HG03039 (cell line): ENCODE results near the gene TBC1D10A.

Source experiments
- ATAC-seq: cut with Tn5 transposase; IDR thresholded peaks from one replicate; pipeline ENCODE4 v1.9.1; 2021; ENCODE audit warnings: mild to moderate bottlenecking, moderate library complexity; ENCODE audit not compliant: unreplicated experiment

The TBC1D10A gene

DNA sequence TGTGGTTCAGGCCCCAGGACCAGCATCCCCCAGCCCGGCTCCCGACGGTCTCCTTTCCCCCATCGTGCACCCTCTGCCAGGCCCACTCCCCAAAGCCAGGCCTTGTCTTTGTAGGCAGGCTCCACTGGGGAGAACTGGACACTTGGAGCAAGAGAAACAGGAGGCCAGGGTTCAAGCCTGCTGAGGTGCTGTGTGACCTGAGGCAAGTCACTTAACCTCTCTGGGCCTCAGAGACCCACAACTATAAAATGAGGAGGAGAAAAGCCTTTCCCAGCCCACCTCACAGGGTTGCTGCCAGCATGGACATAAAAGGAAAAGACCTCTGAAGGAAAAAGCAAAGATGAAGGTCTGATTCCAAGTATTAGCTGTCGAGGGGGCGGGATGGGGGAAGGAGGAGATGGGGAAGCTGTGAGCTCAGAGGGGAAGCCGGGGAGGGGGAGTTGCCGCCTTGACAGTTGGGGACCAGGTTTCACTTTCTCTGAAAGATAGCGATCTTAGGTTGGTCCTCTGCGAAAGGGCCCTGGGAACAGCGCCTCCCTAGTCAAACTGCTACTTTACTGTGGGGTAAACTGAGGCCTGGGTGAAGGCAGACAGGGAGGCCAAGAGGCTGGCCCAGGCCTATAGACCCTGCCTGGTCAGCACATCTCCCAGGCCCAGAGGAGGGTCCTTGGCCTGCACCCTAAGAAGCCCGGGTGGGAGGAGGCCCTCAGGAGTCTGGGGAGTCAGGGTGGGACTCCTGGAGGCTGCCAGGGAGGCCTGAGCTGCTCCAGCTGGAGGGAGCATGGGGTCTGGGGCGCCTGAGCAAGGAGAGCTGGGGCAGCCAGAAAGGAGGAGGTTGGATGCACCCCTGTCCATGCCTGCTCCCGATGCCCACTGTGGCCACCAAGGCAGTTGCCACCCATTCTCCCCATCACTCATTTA, 59.1 kb downstream of the TBC1D10A start:
- no peak for ATAC-seq

- no peak for ATAC-seq
Observed at GRCh38 chr22:30266445-30267381, 60.0 kb downstream of the TBC1D10A start, which contains the start of gene OSM. Gene OSM (minus strand): TSS chr22:30266851. CDS start chr22:30266799, 52 bp downstream.

- ATAC-seq, result peak; percentile 48
Observed at GRCh38 chr22:30265823-30266444, 60.8 kb downstream of the TBC1D10A start.

GRCh38 chr22:30265131-30265720, 61.5 kb downstream of the TBC1D10A start:
- no peak for ATAC-seq

GRCh38 chr22:30263883-30264282, 62.9 kb downstream of the TBC1D10A start:
- no peak for ATAC-seq

- ATAC-seq, result no peak
Observed at GRCh38 chr22:30262917-30263741, 63.6 kb downstream of the TBC1D10A start.

DNA sequence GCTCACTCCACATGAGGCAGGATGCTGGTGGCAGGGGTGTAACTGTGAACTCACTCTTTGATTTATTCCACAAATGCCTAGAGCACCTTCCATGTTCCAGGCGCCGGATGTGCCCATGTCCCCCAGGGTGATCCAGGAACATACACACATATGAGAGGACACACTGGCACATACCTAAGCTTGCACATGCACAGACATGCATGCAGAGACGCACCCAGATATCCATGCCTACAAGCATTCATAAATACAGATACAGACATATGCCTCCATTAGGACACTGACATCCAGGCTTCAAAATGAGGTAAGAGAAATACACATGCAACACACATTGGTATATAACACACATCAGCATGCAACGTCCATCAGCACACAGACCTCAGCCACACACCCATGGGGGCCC, 64.6 kb downstream of the TBC1D10A start:
- ATAC-seq, result no peak

DNA sequence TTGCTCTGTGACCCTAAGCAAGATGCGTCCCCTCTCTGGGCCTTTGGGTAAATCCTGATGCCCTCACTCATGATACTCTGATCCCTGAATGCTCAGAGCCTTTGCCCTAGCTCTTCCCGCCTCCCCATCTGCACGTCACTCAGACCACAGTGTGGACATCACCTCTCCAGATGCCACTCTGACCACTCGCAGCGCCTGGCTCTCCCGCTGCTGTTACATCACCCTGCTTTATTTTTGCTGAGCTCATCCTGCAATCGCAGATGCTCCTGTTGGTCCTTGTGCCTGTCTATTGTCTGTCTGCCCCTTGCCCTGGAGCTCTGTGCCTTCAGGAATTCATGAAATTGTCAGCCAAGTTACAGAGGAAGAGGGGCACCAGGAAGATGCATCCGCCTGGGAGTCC, 65.6 kb downstream of the TBC1D10A start:
- ATAC-seq, result no peak

- ATAC-seq, result no peak
Observed at GRCh38 chr22:30260682-30261081, 66.1 kb downstream of the TBC1D10A start.

- ATAC-seq, result no peak
Observed at GRCh38 chr22:30260276-30260675, 66.5 kb downstream of the TBC1D10A start.

DNA sequence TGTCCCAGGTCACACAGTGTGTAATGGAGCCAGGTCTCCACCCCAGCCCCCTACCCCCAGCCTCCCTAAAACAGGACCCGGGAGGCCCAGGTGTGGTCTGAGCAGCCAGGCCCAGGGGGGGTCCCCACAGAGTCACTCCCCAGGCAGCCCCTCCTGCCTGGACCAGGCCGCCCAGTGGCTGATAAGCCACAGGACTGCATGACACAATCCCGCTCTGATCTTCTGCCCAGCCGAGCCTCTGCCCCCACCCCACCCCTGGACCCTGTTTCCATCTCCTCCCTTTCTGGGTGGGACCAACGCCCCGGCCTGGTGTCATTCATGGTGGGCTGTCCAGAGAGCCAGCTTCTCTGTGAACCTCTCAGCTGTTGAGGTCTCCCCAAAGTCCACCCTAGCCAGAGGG, 72.4 kb downstream of the TBC1D10A start:
- no peak for ATAC-seq

- ATAC-seq, result no peak
Observed at GRCh38 chr22:30253205-30253852, 73.4 kb downstream of the TBC1D10A start.

- no peak for ATAC-seq
Observed at GRCh38 chr22:30252411-30253204, 74.1 kb downstream of the TBC1D10A start.

DNA sequence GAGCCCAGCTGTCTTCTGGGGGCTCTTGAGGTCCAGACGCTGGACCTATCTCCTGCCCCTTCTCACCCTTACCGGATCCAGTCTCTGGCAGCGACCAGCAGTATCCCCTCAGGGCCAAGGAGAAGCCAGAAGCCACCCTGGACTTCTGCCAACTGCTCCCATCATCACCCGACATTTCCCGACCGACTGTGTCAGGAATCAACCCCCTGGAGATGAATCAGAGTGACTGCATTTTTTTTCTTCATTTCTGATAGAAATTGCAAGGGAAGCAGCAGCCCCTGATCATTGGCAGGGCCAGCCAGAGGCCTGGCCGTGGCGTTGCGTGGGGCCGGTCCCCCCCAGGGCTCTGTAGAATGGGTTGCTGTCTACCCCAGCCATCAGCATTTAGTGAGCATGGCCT, 75.0 kb downstream of the TBC1D10A start:
- no peak for ATAC-seq

- ATAC-seq, result no peak
Observed at GRCh38 chr22:30250661-30251267, 76.0 kb downstream of the TBC1D10A start.

DNA sequence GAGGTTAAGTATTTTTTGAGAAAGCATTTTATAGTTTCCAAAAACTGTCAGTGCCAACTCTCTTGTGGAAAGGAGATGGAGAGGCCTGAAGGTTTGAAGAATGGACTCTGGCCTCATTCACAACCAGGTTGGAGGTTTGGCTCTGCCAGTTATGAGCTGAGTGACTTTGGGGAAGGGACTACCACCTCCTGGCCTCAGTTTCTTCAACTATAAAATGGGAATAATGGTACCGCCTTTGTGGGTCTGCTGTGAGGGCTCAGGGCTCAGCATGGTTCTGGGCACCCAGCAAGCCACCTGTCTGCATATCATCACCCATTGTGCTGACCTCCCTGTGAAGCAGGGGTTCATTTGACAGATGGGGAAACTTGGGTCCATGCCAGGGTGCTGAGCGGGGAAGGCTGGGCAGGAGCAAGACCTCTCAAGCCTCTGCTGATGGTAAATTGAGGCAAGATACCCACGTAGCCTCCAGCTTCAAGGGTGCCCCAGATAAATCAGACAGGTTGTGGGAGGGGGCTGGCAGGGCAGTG, 76.6 kb downstream of the TBC1D10A start:
- no peak for ATAC-seq

- no peak for ATAC-seq
Observed at GRCh38 chr22:30249049-30250038, 77.4 kb downstream of the TBC1D10A start.
